ENCODE measurements around the gene ICE2.
"Not testable (repeated sequence)": the region's sequence is repeated elsewhere in the genome, so short reads cannot be mapped to it uniquely, and the experiment has no call there.

ICE2 gene

DNA sequence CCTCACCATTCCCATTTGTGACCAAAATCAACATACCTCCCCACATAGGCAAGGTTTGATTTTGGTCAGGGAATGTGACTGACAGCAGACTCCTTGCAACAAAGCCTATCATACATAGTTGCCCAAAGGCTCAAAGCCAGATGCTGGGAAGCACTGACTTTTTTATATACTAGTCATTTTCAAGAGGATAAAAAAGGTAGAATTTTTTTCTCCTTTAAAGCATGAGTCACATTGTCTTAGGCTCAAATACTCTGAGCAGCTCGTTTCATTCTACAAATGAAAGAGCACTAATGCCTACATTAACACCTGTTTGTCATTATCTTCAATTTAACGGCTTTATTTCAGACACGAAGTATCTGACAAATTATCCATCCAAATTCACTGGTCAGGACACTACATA, 36.2 kb downstream of the ICE2 start:
- no peak for DNase-seq (ENCODE audit: low read depth in 2 of 2)

DNA sequence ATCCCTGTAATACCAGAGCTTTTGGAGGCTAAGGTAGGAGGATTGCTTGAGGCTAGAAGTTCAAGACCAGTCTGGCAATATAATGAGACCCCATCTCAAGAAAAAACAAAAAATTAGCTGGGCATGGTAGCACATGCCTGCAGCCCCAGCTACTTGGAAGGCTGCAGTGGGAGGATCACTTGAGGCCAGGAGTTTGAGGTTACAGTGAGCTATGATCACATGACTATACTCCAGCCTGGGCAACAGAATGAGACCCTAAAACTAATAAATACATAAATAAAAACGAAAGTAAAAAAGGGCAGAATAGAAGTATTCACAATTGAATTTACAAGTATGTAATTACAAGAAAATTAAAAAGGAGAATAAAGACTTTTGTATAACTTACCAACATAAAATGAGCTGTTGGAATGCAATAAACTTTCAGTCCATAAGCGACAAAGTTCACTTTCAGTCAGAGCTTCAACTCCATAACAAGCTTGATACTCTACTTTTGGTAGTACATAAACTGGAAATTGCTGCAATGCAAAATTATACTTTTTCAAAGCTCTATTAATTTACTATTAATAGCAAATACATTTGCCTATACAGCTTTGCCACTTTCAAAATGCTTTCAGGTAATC, 36.8 kb downstream of the ICE2 start:
- no peak for DNase-seq (ENCODE audit: low read depth in 2 of 2)

- no peak for DNase-seq (ENCODE audit: low read depth in 2 of 2)
These were observed 37.6 kb downstream of the ICE2 start for GRCh38 chr15:60441331-60441730.

GRCh38 chr15:60438646-60439045, 40.3 kb downstream of the ICE2 start:
- no peak for DNase-seq (ENCODE audit: low read depth in 2 of 2)

- DNase-seq (ENCODE audit: low read depth in 2 of 2): no peak
These were observed 50.0 kb downstream of the ICE2 start for GRCh38 chr15:60428935-60429334.

- DNase-seq (ENCODE audit: low read depth in 2 of 2): no peak
These were observed 52.0 kb downstream of the ICE2 start for GRCh38 chr15:60426870-60427508.

- no peak for DNase-seq (ENCODE audit: low read depth in 2 of 2)
These were observed 53.5 kb downstream of the ICE2 start for GRCh38 chr15:60425461-60425860.

DNA sequence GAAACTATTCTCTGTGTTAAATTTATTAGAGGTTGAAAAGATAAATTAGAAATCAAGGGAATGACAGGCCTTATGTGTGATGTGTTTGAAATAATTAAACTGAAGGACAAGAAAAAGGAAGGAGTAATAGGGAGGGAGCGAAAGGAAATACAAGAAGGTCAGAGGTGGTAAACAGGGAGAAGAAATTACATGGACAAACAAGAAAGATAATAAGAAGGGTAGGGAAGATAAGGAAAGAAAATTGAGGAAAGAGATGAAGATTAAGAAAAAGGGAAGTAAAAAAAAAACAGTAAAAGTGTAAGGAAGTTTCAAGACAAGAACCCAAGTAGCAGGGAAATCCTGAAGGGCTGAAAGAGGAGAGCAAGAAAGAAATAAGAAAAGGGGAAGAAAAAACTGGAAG, 54.9 kb downstream of the ICE2 start:
- DNase-seq (ENCODE audit: low read depth in 2 of 2): no peak

GRCh38 chr15:60423537-60423936, 55.4 kb downstream of the ICE2 start:
- DNase-seq (ENCODE audit: low read depth in 2 of 2): no peak

GRCh38 chr15:60421544-60421943, 57.4 kb downstream of the ICE2 start:
- no peak for DNase-seq (ENCODE audit: low read depth in 2 of 2)

GRCh38 chr15:60420203-60420716, 58.7 kb downstream of the ICE2 start:
- no peak for DNase-seq (ENCODE audit: low read depth in 2 of 2)

- DNase-seq (ENCODE audit: low read depth in 2 of 2): no peak
These were observed 59.2 kb downstream of the ICE2 start for GRCh38 chr15:60419753-60420152.

- no peak for DNase-seq (ENCODE audit: low read depth in 2 of 2)
These were observed 60.8 kb downstream of the ICE2 start for GRCh38 chr15:60418096-60418495.

- no peak for DNase-seq (ENCODE audit: low read depth in 2 of 2)
These were observed 61.8 kb downstream of the ICE2 start for GRCh38 chr15:60417112-60417511.

DNA sequence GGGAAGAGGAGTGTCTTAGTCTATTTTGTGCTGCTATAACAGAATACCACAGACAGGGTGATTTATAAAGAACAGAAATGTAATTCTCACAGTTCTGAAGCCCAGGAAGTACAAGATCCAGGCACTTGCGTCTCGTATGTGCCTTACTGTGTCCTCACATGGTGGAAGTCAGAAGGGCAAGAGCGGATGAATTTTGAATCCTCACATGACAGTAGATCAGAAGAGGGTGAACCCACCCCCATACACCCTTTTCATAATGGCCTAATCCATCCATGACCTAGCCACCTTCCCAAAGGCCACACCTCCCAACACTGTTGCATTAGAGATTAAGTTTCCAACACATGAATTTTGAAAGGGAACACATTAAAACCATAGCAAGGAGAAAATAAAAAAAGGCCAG, 62.5 kb downstream of the ICE2 start:
- no peak for DNase-seq (ENCODE audit: low read depth in 2 of 2)

DNA sequence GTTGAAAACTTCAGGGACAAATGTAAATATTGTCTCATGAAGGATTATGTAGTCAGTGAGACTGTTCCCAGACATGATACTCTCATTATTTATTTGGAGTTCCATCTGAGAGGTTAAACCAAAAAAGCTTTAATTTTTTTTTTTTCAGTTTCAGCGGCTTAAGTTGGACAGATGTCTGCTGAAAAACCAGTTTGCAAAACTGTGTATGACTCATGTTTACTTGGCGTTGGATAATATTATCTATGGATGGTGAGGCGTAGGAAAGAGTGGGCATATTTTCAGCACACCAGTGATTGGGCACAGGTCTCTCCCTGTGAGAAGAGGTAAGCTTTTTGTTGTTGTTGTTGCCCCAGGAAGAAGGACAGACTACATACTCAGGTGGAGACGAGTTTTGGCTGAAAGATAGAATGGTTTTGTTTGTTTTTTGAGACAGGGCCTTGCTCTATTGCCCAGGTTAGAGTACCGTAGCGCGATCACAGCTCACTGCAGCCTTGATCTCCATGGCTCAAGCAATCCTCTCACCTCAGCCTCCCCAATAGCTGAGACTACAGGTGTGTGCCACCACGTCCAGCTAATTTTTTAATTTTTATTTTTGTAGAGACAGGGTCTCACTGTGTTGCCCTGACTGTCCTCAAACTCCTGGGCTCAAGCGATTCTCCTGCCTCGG, 64.8 kb downstream of the ICE2 start:
- DNase-seq (ENCODE audit: low read depth in 2 of 2): no peak

- no peak for DNase-seq (ENCODE audit: low read depth in 2 of 2)
These were observed 65.6 kb downstream of the ICE2 start for GRCh38 chr15:60413231-60413824.

- not testable (repeated sequence) for DNase-seq (ENCODE audit: low read depth in 2 of 2)
These were observed 66.1 kb downstream of the ICE2 start for GRCh38 chr15:60412807-60413206.

- no peak for DNase-seq (ENCODE audit: low read depth in 2 of 2)
These were observed 67.0 kb downstream of the ICE2 start for GRCh38 chr15:60411774-60412425.

- not testable (repeated sequence) for DNase-seq (ENCODE audit: low read depth in 2 of 2)
These were observed 68.6 kb downstream of the ICE2 start for GRCh38 chr15:60410350-60410749.

DNA sequence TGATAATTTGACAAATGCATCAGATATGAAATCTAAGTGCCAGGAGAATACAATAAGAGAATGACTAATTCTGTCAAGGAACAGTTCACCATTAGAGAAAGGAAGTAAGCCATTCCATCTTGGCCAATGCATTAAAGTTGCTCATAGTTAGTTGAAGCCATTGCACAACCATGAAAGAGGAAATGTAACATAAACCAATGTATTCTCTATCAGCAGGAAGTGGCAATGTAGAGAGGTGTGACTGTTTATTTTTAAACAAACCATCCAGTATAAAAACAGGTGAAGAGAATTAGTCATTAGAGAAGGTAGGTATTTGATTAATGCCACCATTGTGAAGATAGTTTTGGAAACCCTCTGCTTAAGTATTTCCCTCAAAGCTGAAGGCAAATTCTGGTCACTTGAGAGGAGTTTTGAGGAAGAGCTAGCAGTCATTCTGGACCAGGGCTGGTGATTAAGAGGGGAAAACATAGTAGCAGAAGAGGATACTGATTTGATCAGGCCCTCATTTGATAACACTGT, 70.4 kb downstream of the ICE2 start:
- no peak for DNase-seq (ENCODE audit: low read depth in 2 of 2)

GRCh38 chr15:60407415-60407805, 71.5 kb downstream of the ICE2 start:
- DNase-seq (ENCODE audit: low read depth in 2 of 2): no peak

All from stimulated activated CD4-positive, alpha-beta T cell treated with anti-CD3 and anti-CD28 coated beads, Interleukin-12 subunit alpha, Interleukin-12 subunit beta, amount 100 ng/mL, for 24 hours (primary cell).